SKM-1 (cell line): ENCODE measurements around the gene ITPRID2.

Experiments used
- DNase-seq: peaks from one replicate; lab custom pipeline; 2025; ENCODE audit not compliant: unreplicated experiment; lab: John Stamatoyannopoulos, UW

The ITPRID2 gene

DNA sequence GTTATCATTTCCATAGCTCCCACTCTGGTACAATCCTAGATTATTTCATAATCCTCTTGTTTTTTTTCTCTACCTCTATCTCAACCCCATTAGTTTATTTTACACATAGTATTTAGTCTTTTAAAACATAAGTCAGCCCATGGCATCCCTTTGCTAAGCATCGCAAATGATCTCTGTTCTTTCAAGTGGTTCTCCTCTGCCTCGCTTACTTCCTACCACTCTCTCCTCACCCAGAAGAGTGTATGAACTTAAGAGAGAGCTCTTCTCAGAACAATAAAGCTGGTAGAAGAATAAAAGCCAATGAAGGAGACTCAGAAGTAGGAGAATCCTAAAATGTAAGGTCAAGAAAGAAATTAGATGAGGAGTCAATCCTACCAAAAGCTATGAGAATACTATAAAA, 12.2 kb upstream of the ITPRID2 start:
- DNase-seq: no peak

DNA sequence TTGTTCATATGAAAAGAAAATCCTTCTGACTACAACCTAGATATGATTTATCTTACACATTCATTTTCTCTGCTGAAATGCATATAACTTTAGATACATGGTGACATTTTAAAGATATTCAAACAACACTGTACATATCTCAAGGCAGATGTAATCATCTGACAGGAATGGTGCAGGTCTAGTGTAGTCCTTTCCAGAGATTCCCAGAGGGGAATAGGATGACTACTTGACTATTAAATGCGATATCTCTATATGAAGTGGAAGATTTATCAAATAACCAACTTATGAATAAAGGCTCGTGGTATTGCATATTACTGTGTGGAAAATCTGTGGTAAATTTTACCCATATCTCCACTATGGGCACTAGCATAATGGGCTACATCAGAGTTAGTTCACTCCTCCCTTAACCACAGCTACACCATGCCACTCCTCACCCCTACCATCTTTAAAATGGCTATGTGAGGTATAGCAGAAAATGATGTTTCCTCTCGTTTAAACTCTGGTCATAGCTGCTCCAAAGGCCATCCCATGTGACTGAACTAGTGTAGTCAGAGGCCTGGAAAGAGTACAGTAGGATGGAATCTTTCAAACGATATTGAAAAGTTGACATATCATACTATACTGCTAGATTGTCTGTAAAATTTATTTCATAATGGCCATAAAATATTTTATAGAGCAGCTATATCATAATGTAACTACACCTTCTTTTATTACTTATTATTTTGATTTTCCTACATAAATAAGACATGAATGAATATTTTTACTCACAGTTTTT, 9.1 kb upstream of the ITPRID2 start:
- no peak for DNase-seq

DNA sequence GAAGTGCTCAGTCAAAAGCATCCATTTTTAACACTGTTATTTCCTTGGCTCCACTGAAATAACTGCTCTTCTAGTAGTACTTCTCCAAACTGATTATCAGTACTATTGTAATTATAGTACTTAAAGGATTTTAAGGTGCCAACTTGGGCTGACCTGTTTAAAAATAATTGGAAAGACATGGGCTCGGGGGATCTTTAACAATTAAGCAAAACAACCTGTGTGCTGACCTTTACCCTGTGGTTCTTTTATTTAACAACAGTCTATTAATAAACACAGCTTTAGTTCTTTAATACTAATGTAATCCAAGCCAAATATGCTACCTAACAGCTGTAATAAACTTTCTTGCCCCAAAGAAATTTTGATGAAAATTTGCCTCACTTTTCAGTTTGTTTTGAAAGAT, 6.9 kb upstream of the ITPRID2 start:
- DNase-seq: no peak

DNA sequence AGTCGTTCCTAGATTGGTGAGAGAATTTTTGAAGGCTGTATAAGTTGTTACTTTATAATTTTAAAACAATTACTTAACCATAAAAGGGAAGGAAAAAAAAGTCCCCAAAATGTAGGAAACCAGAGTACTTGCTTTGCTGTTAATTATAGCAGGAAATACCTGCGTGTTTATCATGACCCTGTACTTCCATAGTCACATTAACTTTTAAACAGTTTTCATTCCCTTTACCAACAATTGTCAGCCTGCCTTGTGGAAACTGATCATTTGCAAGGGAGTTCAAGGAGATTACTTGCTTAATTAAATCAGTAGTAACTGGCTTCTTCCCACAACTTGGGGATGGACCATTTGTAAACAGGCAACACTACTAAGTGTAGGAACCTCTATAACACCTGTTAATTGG, 6.4 kb upstream of the ITPRID2 start:
- DNase-seq: no peak

DNA sequence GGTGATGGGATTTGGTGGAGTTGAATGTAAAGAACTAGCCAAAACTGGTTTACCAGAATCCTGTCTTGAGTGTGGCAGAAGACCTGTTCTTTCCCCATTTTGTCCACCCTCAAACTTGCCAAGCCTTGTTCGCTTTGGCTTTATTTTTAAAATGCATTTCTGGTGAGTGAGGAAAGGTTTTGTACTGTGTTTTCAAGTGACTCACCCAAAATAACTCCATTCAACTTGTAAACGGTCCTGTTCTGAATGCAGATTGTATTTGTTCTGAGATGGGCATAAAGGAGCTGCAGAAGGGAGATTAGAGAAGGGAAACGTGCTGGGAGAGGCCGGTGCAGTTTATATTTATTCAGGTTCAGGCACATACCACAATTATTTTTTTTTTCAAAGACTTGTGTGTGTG, 5.3 kb upstream of the ITPRID2 start:
- no peak for DNase-seq

DNA sequence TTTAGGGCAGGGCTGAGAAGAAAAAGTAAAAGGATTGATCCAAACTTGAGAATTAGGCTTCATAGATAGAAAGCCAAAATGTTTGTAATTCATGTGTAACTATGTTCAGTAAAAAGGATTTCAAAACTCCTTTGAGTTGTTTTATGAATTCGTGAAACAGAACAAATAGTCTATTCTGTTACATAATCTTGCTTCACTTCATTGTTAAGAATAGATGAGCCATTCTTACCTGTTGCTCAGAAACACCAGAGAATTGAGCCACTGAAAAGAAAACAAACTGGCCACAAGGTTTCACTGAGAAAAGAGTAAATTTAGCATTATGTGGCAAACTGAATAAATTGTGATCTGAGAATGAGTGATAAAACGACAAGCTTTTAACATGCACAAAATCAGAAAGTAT, 4.5 kb upstream of the ITPRID2 start:
- DNase-seq: no peak

DNA sequence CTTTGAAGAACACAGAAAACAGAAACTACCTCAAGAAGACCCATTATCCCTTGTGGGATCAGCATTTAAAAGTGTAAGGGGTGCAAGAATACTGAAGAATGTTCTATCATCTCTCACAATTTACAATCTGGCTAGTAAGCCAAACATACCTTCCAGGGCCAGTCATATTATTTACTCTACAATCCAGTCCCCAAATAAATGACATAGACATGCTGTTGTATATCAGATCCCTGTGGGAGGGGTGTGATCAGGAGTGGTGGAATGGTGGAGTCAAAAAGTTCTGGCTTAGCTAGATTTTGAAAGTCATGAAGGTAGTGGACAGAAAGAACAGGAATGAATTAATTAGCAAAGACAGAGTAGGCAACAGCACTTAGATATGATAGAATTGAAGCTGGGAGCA, 1.8 kb upstream of the ITPRID2 start:
- no peak for DNase-seq

DNA sequence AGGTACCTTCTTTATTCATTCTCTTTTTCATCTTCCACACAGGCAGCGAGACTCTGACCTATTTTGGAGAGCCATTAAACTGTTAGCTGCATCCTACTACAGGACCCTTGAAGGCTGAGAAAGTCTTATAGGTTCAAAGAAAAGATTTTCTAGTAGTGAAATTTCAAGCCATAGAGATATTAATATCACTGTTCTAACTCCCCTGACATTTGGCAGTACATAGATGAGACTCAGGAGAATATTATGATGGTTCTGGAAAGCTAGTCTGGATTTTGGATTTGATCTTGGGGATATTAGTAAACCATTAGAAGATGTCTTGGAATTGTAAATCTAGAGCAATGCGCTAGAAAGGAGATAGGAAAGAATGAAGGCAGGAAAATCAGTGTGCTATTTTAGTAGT, 1.3 kb upstream of the ITPRID2 start:
- DNase-seq: no peak

DNA sequence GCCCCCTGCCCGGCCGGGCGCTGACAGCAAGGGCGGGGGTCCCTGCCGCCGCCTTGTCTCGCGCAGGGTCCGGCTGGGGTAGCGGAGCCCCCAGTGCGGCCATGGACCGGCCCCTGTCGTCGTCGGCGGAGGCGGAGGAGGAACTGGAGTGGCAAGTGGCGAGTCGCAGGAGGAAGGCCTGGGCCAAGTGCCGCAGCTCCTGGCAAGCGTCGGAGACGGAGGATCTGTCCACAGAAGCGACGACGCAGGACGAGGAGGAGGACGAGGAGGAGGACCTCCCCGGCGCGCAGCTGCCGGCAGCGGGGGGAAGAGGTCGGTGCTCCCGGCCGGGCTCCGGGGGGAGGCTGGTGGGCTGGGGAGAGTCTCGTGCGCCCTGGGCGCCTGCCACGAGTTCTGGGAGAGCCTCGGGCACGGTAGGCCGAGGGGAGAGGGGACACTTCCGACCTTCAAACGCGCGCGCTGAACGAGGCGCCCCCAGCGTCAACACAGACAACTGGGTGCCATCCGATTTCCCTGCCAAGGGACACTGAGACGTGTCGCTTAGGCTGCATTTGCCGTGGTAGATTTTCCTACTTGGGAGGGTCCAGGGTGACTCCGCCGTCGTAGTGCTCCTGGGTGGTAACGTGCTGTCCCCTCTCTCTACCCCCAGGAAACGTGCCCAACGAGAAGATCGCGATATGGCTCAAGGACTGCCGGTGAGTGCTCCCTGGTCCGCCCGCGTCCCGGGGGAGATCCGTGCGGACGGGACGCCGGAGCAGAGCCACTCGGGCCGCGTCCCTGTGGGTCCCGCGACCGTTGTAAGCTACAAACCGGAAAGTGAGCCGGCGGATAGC, 652 bp downstream of the ITPRID2 start:
- DNase-seq: peak; percentile 38

DNA sequence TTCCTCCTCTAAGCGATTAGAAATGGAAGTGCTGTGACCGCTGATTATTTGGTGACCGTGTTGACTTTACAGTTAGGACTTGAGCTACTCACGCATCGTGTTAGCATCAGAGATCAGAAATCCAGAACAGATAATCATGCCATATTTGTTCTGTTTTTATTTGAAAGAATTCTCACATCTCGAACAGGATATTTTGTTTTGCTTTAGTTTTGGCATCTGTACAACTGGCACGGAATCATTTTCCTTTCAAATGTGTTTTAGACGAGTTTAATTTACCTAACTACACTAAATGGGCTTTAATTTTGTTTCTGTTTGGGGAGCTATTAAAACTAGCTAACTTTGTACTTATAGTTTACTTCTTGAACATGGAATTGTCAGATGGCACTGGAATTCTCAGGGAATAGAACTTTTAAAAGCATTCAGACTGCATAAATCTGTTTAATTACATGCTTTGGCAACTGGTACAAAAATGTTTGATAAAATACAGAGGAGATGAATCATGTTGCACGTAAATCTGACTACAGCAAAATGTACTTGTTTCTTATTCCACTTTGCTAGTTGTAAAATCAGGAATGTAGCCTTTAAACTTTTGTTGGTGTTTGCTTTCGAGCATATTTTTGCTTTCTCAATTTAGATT, 1.4 kb downstream of the ITPRID2 start:
- no peak for DNase-seq

DNA sequence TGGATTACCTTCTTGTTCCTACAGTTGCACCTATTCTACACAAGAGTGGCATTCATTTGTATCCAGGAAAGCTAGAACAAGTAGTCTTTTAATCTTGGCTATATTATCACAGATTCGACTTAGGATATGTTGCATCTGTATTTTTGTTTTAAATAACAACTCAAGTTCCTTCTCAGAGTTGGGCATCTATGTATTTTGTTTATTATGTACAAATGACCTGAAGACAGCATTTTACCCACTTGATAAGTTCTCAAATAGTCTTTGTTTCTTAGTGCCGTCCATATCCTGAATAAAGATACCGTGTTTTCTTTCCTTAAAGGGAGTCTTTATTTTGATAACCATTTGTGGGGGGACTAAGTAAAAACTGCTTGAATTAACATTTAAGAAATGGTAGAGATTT, 2.9 kb downstream of the ITPRID2 start:
- no peak for DNase-seq

DNA sequence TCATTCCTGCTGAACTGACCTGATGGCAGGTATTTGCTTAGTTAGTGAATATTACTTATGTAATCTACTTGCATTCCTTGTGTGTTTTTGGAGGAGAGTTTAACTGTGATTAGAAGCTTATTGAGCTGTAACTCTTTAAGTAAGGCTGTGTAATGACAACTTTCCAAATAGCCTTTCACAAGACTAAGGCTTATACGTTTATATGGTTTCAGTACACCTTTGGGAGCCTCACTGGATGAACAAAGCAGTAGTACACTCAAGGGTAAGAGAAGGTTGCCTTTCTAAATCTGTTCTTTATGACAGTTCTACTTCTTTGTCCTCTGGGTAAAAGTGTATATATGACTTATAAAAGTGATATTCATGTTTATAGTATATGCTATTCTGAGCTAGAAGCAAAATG, 4.3 kb downstream of the ITPRID2 start:
- no peak for DNase-seq

DNA sequence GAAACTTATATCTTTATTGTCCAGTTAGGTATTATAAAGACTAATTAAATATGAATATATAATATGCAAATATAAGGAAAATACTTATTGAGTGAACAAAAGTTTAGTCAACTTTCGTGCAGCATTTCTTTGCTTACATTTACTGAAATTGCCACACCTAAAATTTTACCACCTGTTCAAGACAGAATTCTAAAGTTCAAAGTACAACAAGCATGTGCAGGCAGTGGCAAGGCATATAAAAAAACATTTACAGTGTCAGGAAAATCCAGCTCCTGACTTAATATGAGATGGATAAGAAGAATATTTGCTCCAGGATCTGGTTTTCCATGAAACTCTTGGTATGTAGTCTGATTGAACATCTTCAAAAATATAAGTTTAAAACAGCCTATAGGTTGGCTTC, 4.8 kb downstream of the ITPRID2 start:
- DNase-seq: no peak

DNA sequence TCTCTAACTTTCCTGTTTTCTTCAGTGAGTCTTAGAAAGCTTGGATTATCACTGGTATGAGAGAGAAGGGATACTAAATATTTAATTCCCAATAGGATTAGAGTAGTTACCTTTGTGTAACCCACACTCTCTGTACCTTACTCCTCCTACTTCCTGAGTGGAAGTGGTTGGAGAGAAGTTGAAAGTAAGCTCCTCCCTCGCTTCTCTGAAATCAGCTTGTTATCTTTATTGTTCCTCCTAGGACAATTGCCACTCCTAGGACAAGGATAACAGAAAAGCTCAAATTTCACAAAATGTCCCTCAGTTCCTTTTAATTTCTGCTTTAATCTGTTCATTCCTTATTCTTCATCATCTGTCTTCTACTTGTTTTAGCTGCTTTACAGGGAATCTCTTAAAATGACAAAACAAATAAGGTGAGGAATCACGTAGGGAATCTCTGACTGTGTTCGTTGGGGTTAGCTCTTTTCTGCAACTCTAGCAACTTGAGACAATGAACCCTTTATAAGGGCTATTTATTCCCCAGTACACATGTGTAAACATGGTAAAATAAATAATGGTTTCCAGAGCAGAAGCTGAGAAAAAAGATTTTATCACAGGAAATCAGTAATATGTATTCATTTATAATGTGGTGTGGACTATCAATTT, 8.6 kb downstream of the ITPRID2 start:
- no peak for DNase-seq

DNA sequence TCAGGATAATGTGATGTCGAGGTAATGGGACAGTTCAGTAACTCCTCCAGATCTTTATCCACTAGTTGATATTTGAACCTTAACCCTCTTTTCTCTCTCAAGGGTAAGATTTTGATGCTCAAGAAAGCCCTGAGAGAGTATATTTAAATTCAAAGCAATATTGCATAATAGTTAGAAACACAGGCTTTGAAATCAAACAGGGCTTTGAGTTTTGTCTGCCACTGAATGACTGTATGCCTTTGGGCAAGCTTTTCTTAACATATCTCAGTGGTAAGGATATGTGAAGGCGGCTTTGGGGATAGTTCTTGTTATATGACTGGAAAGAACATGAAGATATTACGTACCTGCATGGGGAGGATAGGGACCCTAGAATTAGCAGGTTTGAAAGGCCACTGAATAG, 11.1 kb downstream of the ITPRID2 start:
- DNase-seq: no peak

DNA sequence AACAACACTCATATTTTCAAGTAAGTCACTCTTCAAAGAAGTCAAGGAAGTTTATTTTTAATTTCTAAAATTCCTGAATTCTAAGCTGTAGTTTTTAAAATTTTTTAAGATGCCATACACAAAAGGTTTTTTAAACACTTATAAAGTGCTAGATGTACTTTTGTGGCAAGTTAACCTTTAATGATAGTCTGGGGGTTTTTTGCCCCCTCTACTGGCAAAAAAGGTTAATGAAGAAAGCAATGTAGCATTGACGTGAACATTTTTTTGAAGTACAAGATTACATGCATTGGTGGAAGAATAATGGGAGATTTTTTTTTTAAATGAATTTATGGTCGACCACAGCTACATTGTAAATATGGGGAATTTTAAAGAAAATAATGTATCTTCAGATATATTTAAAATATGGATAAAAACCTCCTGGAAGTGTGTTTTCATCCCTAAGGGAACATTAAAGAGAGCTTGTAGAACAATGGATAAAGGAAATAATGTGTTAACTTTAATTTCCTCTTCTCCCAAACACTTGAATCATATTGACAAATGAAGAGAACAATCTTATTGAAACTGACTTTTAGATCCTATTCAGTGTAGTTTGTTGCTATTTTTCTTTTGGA, 12.6 kb downstream of the ITPRID2 start:
- DNase-seq: no peak

DNA sequence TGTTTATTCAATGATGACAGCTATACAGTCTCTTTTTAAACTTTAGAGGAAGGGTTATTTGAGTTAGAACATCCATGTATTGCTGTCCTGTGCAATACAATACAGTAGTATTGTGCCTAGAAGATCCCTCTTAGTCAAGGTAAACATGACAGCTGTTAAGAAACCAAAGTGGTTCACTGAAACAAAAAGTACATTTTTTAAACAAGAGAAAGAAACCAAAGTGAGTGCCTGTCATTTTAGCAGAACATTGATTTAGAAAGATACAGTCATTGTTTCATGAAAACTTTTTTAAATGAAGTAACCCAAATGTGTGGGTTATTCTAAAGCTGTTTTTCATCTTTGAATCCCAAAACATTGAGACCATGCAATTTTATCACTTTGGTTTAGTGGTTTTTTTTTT, 15.5 kb downstream of the ITPRID2 start:
- DNase-seq: no peak

DNA sequence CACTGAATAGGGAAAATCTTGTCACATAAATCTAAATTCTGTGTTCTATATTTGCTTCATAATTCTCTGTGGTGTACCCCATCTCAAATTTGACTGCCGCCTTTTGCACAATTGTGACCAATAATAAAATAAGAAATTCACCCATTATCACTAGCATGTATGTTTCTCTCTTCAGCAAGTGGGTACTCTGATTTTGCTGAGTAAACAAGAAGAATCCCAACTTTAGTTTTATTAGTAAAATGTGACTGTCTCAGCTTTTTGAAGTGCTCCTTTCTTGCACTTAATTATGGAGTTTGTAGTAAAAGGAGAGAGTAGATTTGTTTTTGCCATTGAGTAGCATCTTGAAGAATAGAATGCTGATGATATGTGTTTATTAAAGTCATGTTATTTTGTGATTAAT, 16.1 kb downstream of the ITPRID2 start:
- no peak for DNase-seq

DNA sequence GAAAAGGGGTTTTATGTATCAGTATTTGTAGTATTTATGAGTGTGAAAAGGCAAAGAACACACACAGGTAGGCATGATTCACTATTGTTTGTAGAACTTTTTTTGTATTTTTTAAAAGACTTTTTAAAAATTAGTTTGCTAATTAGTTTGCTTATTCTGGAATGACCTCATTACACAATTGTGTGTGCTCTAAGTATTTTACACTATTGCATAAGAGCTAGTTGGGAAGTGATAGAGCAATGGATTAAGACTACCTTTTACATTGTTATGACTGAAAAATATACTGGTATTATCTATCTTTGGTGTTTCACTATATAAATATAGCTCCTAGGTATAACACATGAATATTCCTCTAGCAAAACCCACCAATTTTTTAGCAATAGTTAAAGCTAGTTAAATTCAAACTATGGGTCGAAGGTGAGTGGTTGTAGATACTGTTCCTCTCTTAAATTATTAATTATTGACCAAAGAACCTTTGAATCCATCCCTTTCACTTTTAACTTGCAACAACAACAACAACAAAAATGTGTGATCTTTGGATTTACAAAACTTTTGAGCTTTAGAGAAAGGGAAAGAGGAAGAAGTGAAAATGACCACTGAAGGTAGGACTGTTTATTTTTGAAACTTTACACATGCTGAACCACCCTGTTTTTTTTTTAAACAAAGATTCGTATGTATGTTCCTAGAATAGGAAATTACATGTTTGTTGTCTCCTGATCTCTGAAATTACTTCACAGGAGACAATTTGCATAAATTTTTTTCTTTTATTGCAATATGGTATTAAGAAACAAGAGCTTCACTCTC, 18.7 kb downstream of the ITPRID2 start:
- DNase-seq: no peak

DNA sequence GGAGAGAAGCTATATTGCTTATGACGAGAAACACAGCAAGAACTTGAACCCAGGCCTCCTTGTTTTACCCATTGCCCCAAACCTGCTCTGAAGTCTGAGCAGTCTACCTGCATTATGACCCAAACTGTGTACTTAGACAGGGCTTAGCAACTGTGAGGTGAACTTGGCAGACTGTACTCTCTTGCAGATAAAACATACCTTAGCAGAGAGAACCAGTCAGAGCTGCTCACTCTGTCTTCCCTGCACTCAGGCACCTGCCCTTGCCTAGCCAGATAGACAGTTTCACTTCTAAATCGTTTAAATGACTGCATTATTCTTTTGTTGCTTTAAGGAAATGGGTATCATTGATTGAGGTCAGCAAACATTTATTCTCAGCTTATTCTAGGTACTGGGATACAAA, 20.3 kb downstream of the ITPRID2 start:
- DNase-seq: no peak
